K562 (cell line): ENCODE data around the gene MICAL2. TPM values are rescaled to one million over a fixed set of nuclear protein-coding genes. Genes with fewer than 3 reads are reported as not detected.
A peak's percentile ranks its signal among the peaks of the same experiment; 100 is the strongest.

Experiments used
- RAD21 ChIP-seq, 2 experiments: fragments of 250-450 bp in 1 of 2; fragments of 450-650 bp in 1 of 2; sonication (Bioruptor Pico) in 1 of 2; formaldehyde crosslinking in 1 of 2; IDR thresholded peaks in 1 of 2; conservative IDR thresholded peaks in 1 of 2; 2 replicates each; pipeline versions ENCODE4 v1.4.0 to v1.8.0; 2020 to 2022; ENCODE audit warnings: mild to moderate bottlenecking in 2 of 2, moderate library complexity in 1 of 2
- REST ChIP-seq, 2 experiments: fragments of 450-650 bp; formaldehyde crosslinking in 1 of 2; IDR thresholded peaks; 2 replicates each; pipeline versions ENCODE4 v1.4.0 to v1.6.1; 2014 to 2020; ENCODE audit warnings: mild to moderate bottlenecking in 2 of 2, borderline replicate concordance in 1 of 2, low read depth in 1 of 2
- polyA plus RNA-seq, 8 experiments: library from polyadenylated mRNA; depleted of rRNA in 4 of 8; stranded (reverse) in 5 of 8; unstranded in 3 of 8; fragments of >200 nt; fragmentation: Nextera tagmentation in 2 of 8; fragmentation: Illumina TruSeq in 1 of 8; extraction: Ambion mirVana in 2 of 8; extraction: Trizol in 1 of 8; gene quantifications; 2 replicates each; pipeline versions ENCODE4 v1.2.1 to v1.2.3, GENCODE V29; 2011 to 2014; ENCODE audit warnings: inconsistent platforms in 1 of 8, missing spikeins in 1 of 8
- total RNA-seq, 7 experiments: library from RNA; depleted of rRNA in 6 of 7; stranded (reverse); fragments of >200 nt in 6 of 7; fragmentation: Illumina TruSeq in 2 of 7; extraction: Trizol in 2 of 7; gene quantifications; 2 replicates each; pipeline versions ENCODE4 v1.2.1 to v1.2.3, GENCODE V29; 2011 to 2021; ENCODE audit warnings: low replicate concordance in 1 of 7

Gene MICAL2
- total and polyA plus RNA-seq, 9 of the 15 experiments (the other 6 are each of a cell fraction or from before 2014, with no cell fraction given): 4.7 to 64.2 (median 33.6) TPM

GRCh38 chr11:12088047-12088481 lies 22.3 kb upstream of the MICAL2 start (continued):
- TF ChIP-seq REST (IDR thresholded peaks at IDR 0.05; ENCODE audit: borderline replicate concordance) (peak; percentile 91), REST (CRISPR knock-in tag; IDR thresholded peaks at IDR 0.05; ENCODE audit: low read depth) (no peak), RAD21 (CRISPR knock-in tag; conservative IDR thresholded peaks at IDR 0.05 in 1 of 2, IDR thresholded peaks at IDR 0.05 in 1 of 2) (peak; percentile 96 to 98)
